ENCODE data around the gene NPTN.

- TF ChIP-seq, protein P1, sequence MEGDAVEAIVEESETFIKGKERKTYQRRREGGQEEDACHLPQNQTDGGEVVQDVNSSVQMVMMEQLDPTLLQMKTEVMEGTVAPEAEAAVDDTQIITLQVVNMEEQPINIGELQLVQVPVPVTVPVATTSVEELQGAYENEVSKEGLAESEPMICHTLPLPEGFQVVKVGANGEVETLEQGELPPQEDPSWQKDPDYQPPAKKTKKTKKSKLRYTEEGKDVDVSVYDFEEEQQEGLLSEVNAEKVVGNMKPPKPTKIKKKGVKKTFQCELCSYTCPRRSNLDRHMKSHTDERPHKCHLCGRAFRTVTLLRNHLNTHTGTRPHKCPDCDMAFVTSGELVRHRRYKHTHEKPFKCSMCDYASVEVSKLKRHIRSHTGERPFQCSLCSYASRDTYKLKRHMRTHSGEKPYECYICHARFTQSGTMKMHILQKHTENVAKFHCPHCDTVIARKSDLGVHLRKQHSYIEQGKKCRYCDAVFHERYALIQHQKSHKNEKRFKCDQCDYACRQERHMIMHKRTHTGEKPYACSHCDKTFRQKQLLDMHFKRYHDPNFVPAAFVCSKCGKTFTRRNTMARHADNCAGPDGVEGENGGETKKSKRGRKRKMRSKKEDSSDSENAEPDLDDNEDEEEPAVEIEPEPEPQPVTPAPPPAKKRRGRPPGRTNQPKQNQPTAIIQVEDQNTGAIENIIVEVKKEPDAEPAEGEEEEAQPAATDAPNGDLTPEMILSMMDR (IDR thresholded peaks at IDR 0.05; ENCODE audit: low read length) = no peak
- TF ChIP-seq EZH2 (optimal IDR thresholded peaks at IDR 0.05; ENCODE audit: low read depth, low read length) = no peak
These were observed 5.1 kb downstream of the NPTN start for GRCh38 chr15:73628102-73628501.
